Mesenteric fat pad (tissue), 1 donor: ENCODE data around the gene KRT28. TPM values are rescaled to one million over a fixed set of nuclear protein-coding genes. Genes with fewer than 3 reads are reported as not detected.
A peak's percentile ranks its signal among the peaks of the same experiment; 100 is the strongest.
"Not testable (repeated sequence)": the region's sequence is repeated elsewhere in the genome, so short reads cannot be mapped to it uniquely, and the experiment has no call there.

Experiments used
- DNase-seq: peaks from one replicate; pipeline ENCODE4 v3.0.0-alpha.2; 2020; ENCODE audit warnings: low spot score
- total RNA-seq: library from RNA; stranded (reverse); fragmentation: NEBNext Ultra II Directional; extraction: Animal tissue kit (Norgen Biotek cat#: 25700); gene quantifications from one replicate; pipeline ENCODE4 v1.2.1, GENCODE V29; 2021
- donor health status: DM: yes; HTN: yes; CAD: no.

Gene KRT28
- total RNA-seq, 1 donor from 2014 or later = not detected

GRCh38 chr17:40818733-40819527 is 19.2 kb upstream of the KRT28 start:
- DNase-seq = peak; percentile 94

- DNase-seq = no peak
Measured at GRCh38 chr17:40818343-40818732, 18.6 kb upstream of the KRT28 start.

- no peak for DNase-seq
Measured at GRCh38 chr17:40817103-40817682, 17.4 kb upstream of the KRT28 start.

- DNase-seq = no peak
Measured at GRCh38 chr17:40816569-40816968, 16.8 kb upstream of the KRT28 start.

- DNase-seq = no peak
Measured at GRCh38 chr17:40815381-40815780, 15.6 kb upstream of the KRT28 start.

- not testable (repeated sequence) for DNase-seq
Measured at GRCh38 chr17:40814657-40815056, 14.9 kb upstream of the KRT28 start.

- DNase-seq = no peak
Measured at GRCh38 chr17:40813804-40814203, 14.0 kb upstream of the KRT28 start.

GRCh38 chr17:40812639-40813038 is 12.9 kb upstream of the KRT28 start:
- DNase-seq = no peak

GRCh38 chr17:40810494-40810893 is 10.7 kb upstream of the KRT28 start:
- no peak for DNase-seq

GRCh38 chr17:40809721-40810421 is 10.1 kb upstream of the KRT28 start:
- DNase-seq = no peak

GRCh38 chr17:40806131-40806530 is 6.4 kb upstream of the KRT28 start:
- no peak for DNase-seq

GRCh38 chr17:40803617-40804082 is 3.9 kb upstream of the KRT28 start:
- no peak for DNase-seq

- DNase-seq = no peak
Measured at GRCh38 chr17:40801157-40801556, 1.4 kb upstream of the KRT28 start.

- DNase-seq = no peak
Measured at GRCh38 chr17:40800381-40800780, 622 bp upstream of the KRT28 start.

GRCh38 chr17:40796846-40797245 is 2.9 kb downstream of the KRT28 start:
- DNase-seq = no peak

GRCh38 chr17:40795019-40795667 is 4.6 kb downstream of the KRT28 start:
- no peak for DNase-seq

GRCh38 chr17:40794466-40794865 is 5.3 kb downstream of the KRT28 start:
- no peak for DNase-seq

- no peak for DNase-seq
Measured at GRCh38 chr17:40793832-40794231, 5.9 kb downstream of the KRT28 start.

GRCh38 chr17:40791787-40792436 is 7.8 kb downstream of the KRT28 start:
- no peak for DNase-seq

- DNase-seq = no peak
Measured at GRCh38 chr17:40791111-40791510, 8.6 kb downstream of the KRT28 start.

- DNase-seq = no peak
Measured at GRCh38 chr17:40782450-40782849, 17.3 kb downstream of the KRT28 start, which contains the start of gene KRT27. Gene KRT27 (minus strand): TSS chr17:40782550. CDS start chr17:40782493, 57 bp downstream.
